Fibroblast of mammary gland (primary cell): ENCODE measurements around the gene RHO.
"Not testable (repeated sequence)": the region's sequence is repeated elsewhere in the genome, so short reads cannot be mapped to it uniquely, and the experiment has no call there.

Experiments
- DNase-seq: peaks from one replicate; pipeline ENCODE4 v3.0.0-alpha.2; 2010; ENCODE audit warnings: low read depth
- H3K4me3 ChIP-seq: 2 replicates; pipeline ENCODE4 v1.5.1; 2011; ENCODE audit warnings: low read depth, mild to moderate bottlenecking, low read length, moderate library complexity; ENCODE audit not compliant: control insufficient read depth
- CTCF ChIP-seq: conservative IDR thresholded peaks from 2 replicates; pipeline ENCODE4 v1.5.1; 2011; ENCODE audit warnings: low read depth, low read length, inconsistent platforms; ENCODE audit not compliant: control insufficient read depth, insufficient read depth

RHO gene

GRCh38 chr3:129486664-129487035 is 41.8 kb upstream of the RHO start:
- no peak for TF ChIP-seq CTCF
- no peak for DNase-seq
- no peak overlapping the region for H3K4me3 ChIP-seq

GRCh38 chr3:129487183-129487867 is 41.1 kb upstream of the RHO start:
- no peak for DNase-seq
- no peak overlapping the region for H3K4me3 ChIP-seq
- TF ChIP-seq CTCF = no peak

GRCh38 chr3:129487868-129488335 is 40.5 kb upstream of the RHO start:
- not testable (repeated sequence) for H3K4me3 ChIP-seq, DNase-seq

- H3K4me3 ChIP-seq, DNase-seq: not testable (repeated sequence)
These were observed 39.2 kb upstream of the RHO start for GRCh38 chr3:129489258-129489657.

- H3K4me3 ChIP-seq = no peak overlapping the region
- DNase-seq = peak; percentile 97
- TF ChIP-seq CTCF = peak; percentile 91
These were observed 38.2 kb upstream of the RHO start for GRCh38 chr3:129490273-129490675.

- not testable (repeated sequence) for H3K4me3 ChIP-seq, DNase-seq
These were observed 37.4 kb upstream of the RHO start for GRCh38 chr3:129491077-129491476.

GRCh38 chr3:129491794-129492193 is 36.6 kb upstream of the RHO start:
- no peak for TF ChIP-seq CTCF
- no peak for DNase-seq
- H3K4me3 ChIP-seq = no peak overlapping the region

- TF ChIP-seq CTCF = no peak
- DNase-seq = no peak
- H3K4me3 ChIP-seq = no peak overlapping the region
These were observed 35.7 kb upstream of the RHO start for GRCh38 chr3:129492691-129493090.
